GM23338 (cell line): ENCODE data around the gene ZNF583. TPM values are rescaled to one million over a fixed set of nuclear protein-coding genes. Genes with fewer than 3 reads are reported as not detected.

Experiments
- CREB1 ChIP-seq: fragments of 250-450 bp; sonication (Bioruptor Pico); IDR thresholded peaks from 2 replicates; pipeline ENCODE4 v1.5.0; 2020; ENCODE audit warnings: low read depth, mild to moderate bottlenecking, moderate library complexity
- ETS1 ChIP-seq: IDR thresholded peaks from 2 replicates; pipeline ENCODE4 v1.6.1; 2016; ENCODE audit warnings: antibody characterized with exemption
- EZH2 ChIP-seq: fragments of 200-600 bp; sonication (generic); IDR thresholded peaks from one replicate; pipeline ENCODE4 v1.8.0; 2017; ENCODE audit warnings: antibody characterized with exemption, mild to moderate bottlenecking, low read depth; ENCODE audit not compliant: unreplicated experiment
- EZH2phosphoT487 ChIP-seq: fragments of 200-600 bp; sonication (generic); IDR thresholded peaks from one replicate; pipeline ENCODE4 v1.8.1; 2018; ENCODE audit warnings: antibody characterized with exemption; ENCODE audit not compliant: unreplicated experiment
- NANOG ChIP-seq: IDR thresholded peaks from 2 replicates; pipeline ENCODE4 v1.6.1; 2016; ENCODE audit warnings: antibody characterized with exemption, borderline replicate concordance
- POLR2AphosphoS5 ChIP-seq: IDR thresholded peaks from 2 replicates; pipeline ENCODE4 v1.6.1; 2016; ENCODE audit warnings: antibody characterized with exemption, low read depth
- REST ChIP-seq: IDR thresholded peaks from one replicate; pipeline ENCODE4 v1.6.1; 2018; ENCODE audit warnings: antibody characterized with exemption; ENCODE audit not compliant: unreplicated experiment
- STAT1 ChIP-seq: IDR thresholded peaks from one replicate; pipeline ENCODE4 v1.6.1; 2016; ENCODE audit warnings: antibody characterized with exemption; ENCODE audit not compliant: unreplicated experiment
- ZNF331 ChIP-seq: fragments of 250-450 bp; sonication (Bioruptor Pico); IDR thresholded peaks from 2 replicates; pipeline ENCODE4 v1.5.0; 2020; ENCODE audit warnings: low read depth, mild to moderate bottlenecking, moderate library complexity
- ZNF462 ChIP-seq: fragments of 250-450 bp; sonication (Bioruptor Pico); IDR thresholded peaks from 2 replicates; pipeline ENCODE4 v1.5.0; 2020; ENCODE audit warnings: mild to moderate bottlenecking, moderate library complexity
- polyA plus RNA-seq: library from polyadenylated mRNA; unstranded; fragments of >200 nt; fragmentation: Nextera tagmentation; extraction: Ambion mirVana; gene quantifications from 2 replicates; pipeline ENCODE4 v1.2.1, GENCODE V29; 2016
- total RNA-seq: library from RNA; depleted of rRNA; stranded (reverse); fragments of >200 nt; shearing (Covaris generic); gene quantifications from 2 replicates; pipeline ENCODE4 v1.2.3, GENCODE V29; 2014
- TF ChIP-seq, protein P1 (sequence below), 2 experiments: fragments of 200-600 bp in 1 of 2; sonication (generic) in 1 of 2; conservative IDR thresholded peaks; 2 replicates each; pipeline versions ENCODE4 v1.5.1 to v1.6.1; 2016 to 2017; ENCODE audit warnings: antibody characterized with exemption in 2 of 2, low read depth in 2 of 2, mild to moderate bottlenecking in 2 of 2, moderate library complexity in 1 of 2

Gene ZNF583
- total and polyA plus RNA-seq, 2 experiments from 2014 or later = 2.4 to 6.3 TPM

DNA sequence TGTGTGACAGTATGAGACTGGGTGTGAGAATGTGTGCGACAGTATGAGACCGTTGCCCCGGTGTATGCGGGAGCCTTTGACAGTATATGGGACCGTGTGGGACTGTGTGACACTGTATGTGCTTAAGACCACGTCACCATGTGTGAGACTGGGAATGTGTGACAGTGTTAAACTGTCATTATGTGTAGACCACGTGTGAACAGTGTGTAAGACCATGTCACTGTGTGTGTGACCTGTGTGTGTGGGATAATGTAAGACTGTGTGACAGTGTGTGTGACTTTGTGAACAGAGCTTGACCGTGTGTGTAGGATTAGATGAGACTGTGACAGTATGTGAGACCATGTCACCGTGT, 549 bp downstream of the ZNF583 start (continued):
- TF ChIP-seq ZNF462 (CRISPR knock-in tag) (no peak), NANOG (no peak), CREB1 (CRISPR knock-in tag) (no peak), ZNF331 (CRISPR knock-in tag) (no peak), REST (no peak), EZH2phosphoT487 (no peak), ETS1 (no peak), EZH2 (no peak), STAT1 (no peak), POLR2AphosphoS5 (no peak)
- TF ChIP-seq, protein P1, sequence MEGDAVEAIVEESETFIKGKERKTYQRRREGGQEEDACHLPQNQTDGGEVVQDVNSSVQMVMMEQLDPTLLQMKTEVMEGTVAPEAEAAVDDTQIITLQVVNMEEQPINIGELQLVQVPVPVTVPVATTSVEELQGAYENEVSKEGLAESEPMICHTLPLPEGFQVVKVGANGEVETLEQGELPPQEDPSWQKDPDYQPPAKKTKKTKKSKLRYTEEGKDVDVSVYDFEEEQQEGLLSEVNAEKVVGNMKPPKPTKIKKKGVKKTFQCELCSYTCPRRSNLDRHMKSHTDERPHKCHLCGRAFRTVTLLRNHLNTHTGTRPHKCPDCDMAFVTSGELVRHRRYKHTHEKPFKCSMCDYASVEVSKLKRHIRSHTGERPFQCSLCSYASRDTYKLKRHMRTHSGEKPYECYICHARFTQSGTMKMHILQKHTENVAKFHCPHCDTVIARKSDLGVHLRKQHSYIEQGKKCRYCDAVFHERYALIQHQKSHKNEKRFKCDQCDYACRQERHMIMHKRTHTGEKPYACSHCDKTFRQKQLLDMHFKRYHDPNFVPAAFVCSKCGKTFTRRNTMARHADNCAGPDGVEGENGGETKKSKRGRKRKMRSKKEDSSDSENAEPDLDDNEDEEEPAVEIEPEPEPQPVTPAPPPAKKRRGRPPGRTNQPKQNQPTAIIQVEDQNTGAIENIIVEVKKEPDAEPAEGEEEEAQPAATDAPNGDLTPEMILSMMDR (conservative IDR thresholded peaks at IDR 0.05; ENCODE audit: low read depth in 2 of 2) = no peak
